HUDEP-2 (cell line): ENCODE results near the gene KCTD14.

Source experiments
- DNase-seq, 76 experiments: peaks; one replicate each; lab custom pipeline; 2025; ENCODE audit not compliant: unreplicated experiment in 76 of 76; lab: John Stamatoyannopoulos, UW

KCTD14 gene

GRCh38 chr11:77967753-77968152 is 55.3 kb downstream of the KCTD14 start:
- DNase-seq, result no peak

- DNase-seq, result no peak
Observed at GRCh38 chr11:77967121-77967520, 56.0 kb downstream of the KCTD14 start.

GRCh38 chr11:77966338-77966737 is 56.7 kb downstream of the KCTD14 start:
- DNase-seq, result no peak
